Activated T-helper 17 cell treated with anti-CD3 and anti-CD28 coated beads, Interleukin-2, amount 50 U/mL, for 72 hours (primary cell): ENCODE data around the gene NTMT1. TPM values are rescaled to one million over a fixed set of nuclear protein-coding genes. Genes with fewer than 3 reads are reported as not detected.
"Not testable (repeated sequence)": the region's sequence is repeated elsewhere in the genome, so short reads cannot be mapped to it uniquely, and the experiment has no call there.

ENCODE experiments used
- ATAC-seq: fragments of 150-1000 bp; cut with Tn5 transposase; replicated peaks from 2 replicates; pipeline ENCODE4 v1.10.0; 2021; ENCODE audit warnings: mild to moderate bottlenecking, moderate library complexity
- H3K27ac Mint-ChIP-seq: one replicate; pipeline ENCODE4 v1.8.0; 2022; ENCODE audit warnings: mixed read lengths
- H3K27me3 Mint-ChIP-seq: one replicate; pipeline ENCODE4 v1.8.0; 2022; ENCODE audit warnings: mixed read lengths
- H3K36me3 Mint-ChIP-seq: one replicate; pipeline ENCODE4 v1.8.0; 2022; ENCODE audit warnings: low read depth, mild to moderate bottlenecking, mixed read lengths
- H3K4me1 Mint-ChIP-seq: one replicate; pipeline ENCODE4 v1.8.0; 2022; ENCODE audit warnings: mixed read lengths
- H3K4me3 Mint-ChIP-seq: one replicate; pipeline ENCODE4 v1.8.0; 2022; ENCODE audit warnings: mild to moderate bottlenecking, mixed read lengths
- H3K9me3 Mint-ChIP-seq: one replicate; pipeline ENCODE4 v1.8.0; 2022; ENCODE audit warnings: mixed read lengths
- total RNA-seq, 2 donors: library from RNA; stranded (reverse); gene quantifications; one replicate each; pipeline ENCODE4 v1.2.3, GENCODE V29; 2022

NTMT1 gene
- total RNA-seq, 2 donors from 2014 or later = 27.2 to 61.1 TPM

GRCh38 chr9:129661029-129661428, 35.1 kb downstream of the NTMT1 start:
- H3K27me3 Mint-ChIP-seq = peaks cover 6% of the 10 kb centered on the region
- H3K4me1 Mint-ChIP-seq = no peaks in the 10 kb centered on the region
- H3K27ac Mint-ChIP-seq = no peak overlapping the region
- no peak for ATAC-seq
- no peaks in the 10 kb centered on the region for H3K36me3 Mint-ChIP-seq
- no peak overlapping the region for H3K4me3 Mint-ChIP-seq
- no peaks in the 10 kb centered on the region for H3K9me3 Mint-ChIP-seq

GRCh38 chr9:129662239-129662638, 36.3 kb downstream of the NTMT1 start:
- not testable (repeated sequence) for H3K36me3 Mint-ChIP-seq, ATAC-seq, H3K27me3 Mint-ChIP-seq, H3K4me3 Mint-ChIP-seq, H3K4me1 Mint-ChIP-seq, H3K27ac Mint-ChIP-seq, H3K9me3 Mint-ChIP-seq

- Mint-ChIP-seq H3K9me3 (no peaks in the 10 kb centered on the region), H3K27ac (no peak overlapping the region), H3K4me3 (peak overlapping the region; percentile 54), H3K27me3 (peaks cover 10% of the 10 kb centered on the region), H3K4me1 (no peaks in the 10 kb centered on the region), H3K36me3 (no peaks in the 10 kb centered on the region)
- ATAC-seq = no peak
Observed at GRCh38 chr9:129664746-129665388, 38.9 kb downstream of the NTMT1 start.

DNA sequence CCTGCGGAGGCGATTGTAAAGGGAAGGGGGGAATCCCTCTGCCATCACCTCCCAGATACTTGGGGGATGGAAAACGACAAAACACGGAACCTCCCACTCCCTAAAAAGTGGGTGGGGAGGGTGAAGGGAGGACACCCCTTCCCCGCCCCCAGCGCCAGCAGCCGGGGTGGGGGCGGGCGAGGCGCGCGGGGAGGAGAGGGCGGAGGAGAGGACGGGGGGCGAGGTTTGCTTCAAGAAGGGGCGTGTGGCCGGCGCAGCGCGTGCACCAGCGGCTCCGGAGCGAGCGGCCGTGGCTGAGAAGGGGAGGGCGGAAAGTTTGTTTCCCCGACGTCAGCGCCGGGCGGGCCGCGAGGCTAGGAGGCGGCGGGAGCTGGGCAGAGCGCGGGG, 39.4 kb downstream of the NTMT1 start, which contains the start of gene PRRX2:
Gene PRRX2, plus strand, starts transcription at position 259 of the 387 bp plus-strand sequence. CDS start 221 bp downstream, outside the sequence.
- no peaks in the 10 kb centered on the region for H3K9me3 Mint-ChIP-seq
- H3K36me3 Mint-ChIP-seq = no peaks in the 10 kb centered on the region
- no peak within 1 kb of the TSS for H3K27ac Mint-ChIP-seq
- ATAC-seq = peak; percentile 59
- peak within 1 kb of the TSS; percentile 54 for H3K4me3 Mint-ChIP-seq
- H3K27me3 Mint-ChIP-seq = peaks cover 10% of the 10 kb centered on the region
- H3K4me1 Mint-ChIP-seq = no peaks in the 10 kb centered on the region

GRCh38 chr9:129665814-129666520, 40.0 kb downstream of the NTMT1 start:
- H3K4me1 Mint-ChIP-seq = no peaks in the 10 kb centered on the region
- ATAC-seq = peak; percentile 44
- no peaks in the 10 kb centered on the region for H3K9me3 Mint-ChIP-seq
- H3K27me3 Mint-ChIP-seq = peaks cover 8% of the 10 kb centered on the region
- H3K4me3 Mint-ChIP-seq = no peak overlapping the region
- H3K36me3 Mint-ChIP-seq = no peaks in the 10 kb centered on the region
- no peak overlapping the region for H3K27ac Mint-ChIP-seq

DNA sequence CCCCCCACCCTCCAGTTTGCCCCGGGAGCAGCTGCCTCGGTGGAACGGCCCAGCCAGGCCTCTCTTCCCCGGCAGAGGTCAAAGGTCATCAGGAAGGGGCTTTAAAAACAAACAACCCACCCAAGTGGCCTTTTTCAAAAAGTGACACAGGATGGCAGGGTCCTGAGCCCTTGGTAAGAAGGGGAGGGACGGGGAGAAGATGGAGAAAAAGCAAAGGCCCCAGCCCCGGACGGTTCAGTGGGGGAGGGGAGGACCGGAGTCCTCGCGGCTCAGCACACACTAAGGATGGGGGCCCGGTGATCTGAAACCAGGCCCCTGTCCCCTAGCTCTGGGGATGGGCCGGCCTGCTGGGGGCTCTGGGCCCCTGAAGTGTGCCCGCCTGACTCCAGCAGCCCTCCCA, 40.6 kb downstream of the NTMT1 start:
- H3K4me3 Mint-ChIP-seq = no peak overlapping the region
- H3K27ac Mint-ChIP-seq = no peak overlapping the region
- no peaks in the 10 kb centered on the region for H3K9me3 Mint-ChIP-seq
- H3K36me3 Mint-ChIP-seq = no peaks in the 10 kb centered on the region
- no peak for ATAC-seq
- no peaks in the 10 kb centered on the region for H3K4me1 Mint-ChIP-seq
- H3K27me3 Mint-ChIP-seq = peaks cover 7% of the 10 kb centered on the region

DNA sequence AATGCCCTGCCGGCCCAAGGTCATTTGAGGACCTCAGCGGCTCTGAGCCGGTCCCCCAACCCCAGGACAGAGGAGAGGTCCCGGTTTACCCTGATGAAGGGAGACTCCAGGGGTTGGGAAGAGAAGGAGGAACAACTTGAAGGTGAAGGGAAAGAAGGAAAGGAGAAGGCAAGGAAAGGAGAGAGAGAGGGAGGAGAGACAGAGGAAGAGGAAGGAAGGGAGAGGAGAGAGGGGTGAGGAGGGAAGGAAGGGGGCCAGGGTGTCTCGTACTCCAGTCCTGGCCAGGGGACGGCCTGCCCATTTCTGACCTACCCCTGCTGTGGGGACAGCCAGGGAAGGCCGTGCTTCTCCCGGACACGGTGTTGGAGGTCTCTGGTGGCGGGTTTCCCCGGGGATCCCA, 41.4 kb downstream of the NTMT1 start:
- no peak overlapping the region for H3K4me3 Mint-ChIP-seq
- H3K4me1 Mint-ChIP-seq = no peaks in the 10 kb centered on the region
- ATAC-seq = no peak
- H3K27ac Mint-ChIP-seq = no peak overlapping the region
- peaks cover 7% of the 10 kb centered on the region for H3K27me3 Mint-ChIP-seq
- H3K36me3 Mint-ChIP-seq = no peaks in the 10 kb centered on the region
- H3K9me3 Mint-ChIP-seq = no peaks in the 10 kb centered on the region

- H3K4me1 Mint-ChIP-seq = no peaks in the 10 kb centered on the region
- H3K27ac Mint-ChIP-seq = no peak overlapping the region
- no peak for ATAC-seq
- no peak overlapping the region for H3K4me3 Mint-ChIP-seq
- H3K9me3 Mint-ChIP-seq = no peaks in the 10 kb centered on the region
- peaks cover 7% of the 10 kb centered on the region for H3K27me3 Mint-ChIP-seq
- no peaks in the 10 kb centered on the region for H3K36me3 Mint-ChIP-seq
Observed at GRCh38 chr9:129667850-129668249, 41.9 kb downstream of the NTMT1 start.

DNA sequence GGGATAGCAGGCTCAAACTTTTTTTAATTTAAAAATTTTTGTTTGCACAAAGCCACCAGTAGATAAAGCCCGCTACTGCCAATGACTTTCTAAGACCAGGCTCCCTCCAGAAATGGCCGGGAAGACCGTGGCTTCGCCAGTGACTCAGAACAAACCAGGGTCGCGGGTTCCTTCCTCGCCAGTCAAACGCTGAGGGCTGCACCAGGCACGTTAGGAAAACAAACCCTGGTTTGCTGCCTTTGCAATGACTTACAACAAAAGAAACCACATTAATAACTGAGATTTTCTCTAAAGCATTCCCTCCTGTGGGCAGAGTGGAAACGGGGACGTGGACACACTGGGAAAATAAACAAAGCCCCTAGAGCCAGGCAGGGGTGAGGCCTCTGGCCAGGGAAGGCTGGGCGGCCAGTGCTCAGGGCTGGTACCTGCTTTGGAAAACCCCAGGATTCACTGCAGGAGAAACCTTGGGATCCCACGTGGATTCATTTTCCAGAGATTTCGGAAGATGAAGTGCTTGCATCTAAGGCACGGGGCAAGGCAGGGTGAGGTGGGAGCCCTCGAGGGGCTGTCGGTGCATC, 43.3 kb downstream of the NTMT1 start:
- ATAC-seq = no peak
- Mint-ChIP-seq H3K4me3 (no peak overlapping the region), H3K9me3 (no peaks in the 10 kb centered on the region), H3K27me3 (peaks cover 7% of the 10 kb centered on the region), H3K27ac (no peak overlapping the region), H3K36me3 (no peaks in the 10 kb centered on the region), H3K4me1 (no peaks in the 10 kb centered on the region)

- Mint-ChIP-seq H3K27me3 (peaks cover 4% of the 10 kb centered on the region), H3K36me3 (no peaks in the 10 kb centered on the region), H3K9me3 (no peaks in the 10 kb centered on the region), H3K27ac (no peak overlapping the region), H3K4me1 (no peaks in the 10 kb centered on the region), H3K4me3 (no peak overlapping the region)
- ATAC-seq = no peak
Observed at GRCh38 chr9:129669946-129670345, 44.0 kb downstream of the NTMT1 start.

GRCh38 chr9:129671065-129671464, 45.1 kb downstream of the NTMT1 start:
- no peak overlapping the region for H3K4me3 Mint-ChIP-seq
- no peak for ATAC-seq
- H3K36me3 Mint-ChIP-seq = no peaks in the 10 kb centered on the region
- H3K4me1 Mint-ChIP-seq = no peaks in the 10 kb centered on the region
- no peak overlapping the region for H3K27ac Mint-ChIP-seq
- peaks cover 4% of the 10 kb centered on the region for H3K27me3 Mint-ChIP-seq
- H3K9me3 Mint-ChIP-seq = no peaks in the 10 kb centered on the region

GRCh38 chr9:129671519-129671918, 45.6 kb downstream of the NTMT1 start:
- no peaks in the 10 kb centered on the region for H3K4me1 Mint-ChIP-seq
- no peak overlapping the region for H3K27ac Mint-ChIP-seq
- peaks cover 4% of the 10 kb centered on the region for H3K27me3 Mint-ChIP-seq
- ATAC-seq = peak; percentile 51
- H3K9me3 Mint-ChIP-seq = no peaks in the 10 kb centered on the region
- no peak overlapping the region for H3K4me3 Mint-ChIP-seq
- H3K36me3 Mint-ChIP-seq = no peaks in the 10 kb centered on the region

DNA sequence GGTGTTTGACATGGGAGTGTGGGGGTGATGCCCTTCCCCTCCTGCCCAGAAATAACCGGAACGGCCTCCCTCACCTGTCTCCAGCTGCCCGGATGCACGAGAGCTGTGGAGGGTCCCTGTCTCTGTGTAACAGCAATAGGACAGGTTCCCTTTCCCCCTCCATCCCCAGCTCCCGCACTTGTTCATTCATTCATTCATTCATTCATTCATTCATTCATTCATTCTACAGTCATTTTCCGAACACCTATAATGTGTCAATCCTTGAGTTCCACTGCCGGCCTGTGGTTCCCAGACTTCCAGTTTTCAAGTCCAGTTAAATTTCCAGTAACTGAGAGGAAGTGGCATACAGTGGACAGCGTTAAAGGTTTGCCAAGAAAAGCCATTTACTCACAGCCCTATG, 46.7 kb downstream of the NTMT1 start:
- Mint-ChIP-seq H3K4me3 (no peak overlapping the region), H3K9me3 (no peaks in the 10 kb centered on the region), H3K36me3 (no peaks in the 10 kb centered on the region), H3K27ac (no peak overlapping the region), H3K27me3 (peaks cover 7% of the 10 kb centered on the region), H3K4me1 (no peaks in the 10 kb centered on the region)
- ATAC-seq = no peak

DNA sequence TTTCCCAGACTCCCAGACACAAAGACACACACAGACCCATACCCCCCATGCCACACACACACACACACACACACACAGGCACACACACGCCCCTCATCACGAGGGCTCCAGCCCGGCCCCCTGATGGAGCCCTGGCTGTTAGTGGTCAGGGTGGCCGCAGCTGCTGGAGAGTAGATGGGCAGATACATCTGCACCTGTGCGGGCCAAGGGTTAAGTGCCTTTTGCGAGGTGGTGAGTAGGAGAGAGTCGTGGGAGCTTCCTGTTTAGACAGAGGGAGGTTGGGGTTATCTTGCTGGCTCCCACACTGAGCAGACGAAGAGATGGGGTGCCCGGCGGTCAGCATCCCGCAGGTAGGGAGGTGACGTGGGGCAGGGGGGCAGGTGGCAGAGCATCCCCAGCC, 47.6 kb downstream of the NTMT1 start:
- no peaks in the 10 kb centered on the region for H3K9me3 Mint-ChIP-seq
- no peak overlapping the region for H3K27ac Mint-ChIP-seq
- peaks cover 12% of the 10 kb centered on the region for H3K27me3 Mint-ChIP-seq
- no peaks in the 10 kb centered on the region for H3K4me1 Mint-ChIP-seq
- H3K36me3 Mint-ChIP-seq = no peaks in the 10 kb centered on the region
- no peak overlapping the region for H3K4me3 Mint-ChIP-seq
- ATAC-seq = no peak

DNA sequence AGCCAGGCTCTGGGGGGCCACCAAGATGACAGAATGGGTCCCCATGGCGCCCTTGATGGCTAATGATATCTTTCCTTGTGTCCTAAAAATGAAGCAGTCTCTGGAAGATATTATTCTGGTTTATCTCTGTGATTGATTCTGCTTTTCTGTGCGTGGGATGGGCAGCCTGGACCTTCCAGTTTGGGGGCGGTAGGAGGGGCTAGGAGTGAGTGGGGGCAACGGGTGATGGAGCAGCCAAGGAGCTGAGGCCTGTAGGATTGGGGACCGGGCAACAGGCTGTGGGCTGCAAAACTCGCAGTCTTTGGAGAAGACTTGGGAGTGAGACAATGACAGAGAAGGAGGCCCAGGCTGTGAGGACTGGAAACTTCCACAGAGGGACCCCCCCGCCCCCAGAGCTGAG, 48.3 kb downstream of the NTMT1 start:
- H3K4me1 Mint-ChIP-seq = no peaks in the 10 kb centered on the region
- no peak for ATAC-seq
- no peak overlapping the region for H3K4me3 Mint-ChIP-seq
- no peaks in the 10 kb centered on the region for H3K9me3 Mint-ChIP-seq
- no peak overlapping the region for H3K27ac Mint-ChIP-seq
- no peaks in the 10 kb centered on the region for H3K36me3 Mint-ChIP-seq
- peaks cover 13% of the 10 kb centered on the region for H3K27me3 Mint-ChIP-seq
